OCI-LY3 (cell line): Measurements from ENCODE around the gene DAB1.

ENCODE experiments used
- EZH2phosphoT487 ChIP-seq: fragments of 200-600 bp; shearing (Covaris generic); IDR thresholded peaks from 2 replicates; pipeline ENCODE4 v1.6.1; 2018; ENCODE audit warnings: antibody characterized with exemption, mixed run types, low read depth
- TF ChIP-seq, protein P1 (sequence below): fragments of 200-600, 300-600 bp; sonication (generic); IDR thresholded peaks from 2 replicates; pipeline ENCODE4 v1.5.1; 2014; ENCODE audit warnings: antibody characterized with exemption, low read length, low read depth

DNA sequence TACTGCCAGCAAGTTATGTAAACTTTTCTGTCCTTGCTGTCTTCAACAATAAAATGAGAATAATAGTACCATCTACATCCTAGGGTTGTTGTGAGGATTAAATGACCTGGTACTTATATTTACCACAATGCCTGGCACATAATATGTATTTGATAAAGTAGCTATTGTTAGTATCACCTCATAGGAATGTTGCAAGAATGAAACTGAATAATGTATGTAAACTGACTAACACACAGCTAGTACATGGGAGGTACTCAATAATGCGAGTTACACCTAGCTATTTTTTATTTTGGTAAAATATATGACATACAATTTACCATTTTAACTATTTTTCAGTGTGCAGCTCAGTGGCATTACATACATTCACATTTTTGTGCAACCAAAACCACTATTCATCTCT is 289.1 kb downstream of the DAB1 start:
- TF ChIP-seq, protein P1, sequence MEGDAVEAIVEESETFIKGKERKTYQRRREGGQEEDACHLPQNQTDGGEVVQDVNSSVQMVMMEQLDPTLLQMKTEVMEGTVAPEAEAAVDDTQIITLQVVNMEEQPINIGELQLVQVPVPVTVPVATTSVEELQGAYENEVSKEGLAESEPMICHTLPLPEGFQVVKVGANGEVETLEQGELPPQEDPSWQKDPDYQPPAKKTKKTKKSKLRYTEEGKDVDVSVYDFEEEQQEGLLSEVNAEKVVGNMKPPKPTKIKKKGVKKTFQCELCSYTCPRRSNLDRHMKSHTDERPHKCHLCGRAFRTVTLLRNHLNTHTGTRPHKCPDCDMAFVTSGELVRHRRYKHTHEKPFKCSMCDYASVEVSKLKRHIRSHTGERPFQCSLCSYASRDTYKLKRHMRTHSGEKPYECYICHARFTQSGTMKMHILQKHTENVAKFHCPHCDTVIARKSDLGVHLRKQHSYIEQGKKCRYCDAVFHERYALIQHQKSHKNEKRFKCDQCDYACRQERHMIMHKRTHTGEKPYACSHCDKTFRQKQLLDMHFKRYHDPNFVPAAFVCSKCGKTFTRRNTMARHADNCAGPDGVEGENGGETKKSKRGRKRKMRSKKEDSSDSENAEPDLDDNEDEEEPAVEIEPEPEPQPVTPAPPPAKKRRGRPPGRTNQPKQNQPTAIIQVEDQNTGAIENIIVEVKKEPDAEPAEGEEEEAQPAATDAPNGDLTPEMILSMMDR = no peak
- TF ChIP-seq EZH2phosphoT487 = no peak
